Neural cell (in vitro differentiated cells): Measurements from ENCODE around the gene PLEKHM3. TPM values are rescaled to one million over a fixed set of nuclear protein-coding genes. Genes with fewer than 3 reads are reported as not detected.

Source experiments
- H2AFZ ChIP-seq: fragments of 200-600, 300-800 bp; sonication (generic), shearing (Covaris generic); 2 replicates; pipeline ENCODE4 v1.6.0; 2014; ENCODE audit warnings: low read depth, mild to moderate bottlenecking, antibody characterized with exemption, low read length, moderate library complexity
- H3F3A ChIP-seq: fragments of 200-600 bp; shearing (Covaris generic); 2 replicates; pipeline ENCODE4 v1.6.1; 2016; ENCODE audit warnings: mild to moderate bottlenecking, moderate library complexity, mixed read lengths, antibody characterized with exemption, low read length; ENCODE audit not compliant: insufficient read depth, poor library complexity, severe bottlenecking
- H3K27ac ChIP-seq: fragments of 200-600, 300-800 bp; sonication (generic), shearing (Covaris generic); 2 replicates; pipeline ENCODE4 v1.5.1; 2014; ENCODE audit warnings: mild to moderate bottlenecking, low read length, moderate library complexity
- H3K27me3 ChIP-seq: fragments of 300-800, 200-600 bp; sonication (generic), shearing (Covaris generic); 2 replicates; pipeline ENCODE4 v1.6.0; 2014; ENCODE audit warnings: mild to moderate bottlenecking, low read depth, low read length, moderate library complexity; ENCODE audit not compliant: insufficient read depth
- H3K36me3 ChIP-seq: fragments of 300-800, 200-600 bp; sonication (generic), shearing (Covaris generic); 2 replicates; pipeline ENCODE4 v1.5.1; 2014; ENCODE audit warnings: mild to moderate bottlenecking, antibody characterized with exemption, low read length, moderate library complexity; ENCODE audit not compliant: insufficient read depth
- H3K4me2 ChIP-seq: fragments of 300-800, 200-600 bp; sonication (generic), shearing (Covaris generic); 2 replicates; pipeline ENCODE4 v1.6.0; 2014; ENCODE audit warnings: mild to moderate bottlenecking, low read length
- H3K4me3 ChIP-seq: fragments of 300-800, 200-600 bp; sonication (generic), shearing (Covaris generic); 2 replicates; pipeline ENCODE4 v1.5.1; 2014; ENCODE audit warnings: mild to moderate bottlenecking, low read length, moderate library complexity
- H3K79me2 ChIP-seq: fragments of 200-600 bp; shearing (Covaris generic); replicated peaks from 2 replicates; pipeline ENCODE4 v1.6.0; 2014; ENCODE audit warnings: mild to moderate bottlenecking, low read length, moderate library complexity; ENCODE audit not compliant: insufficient read depth
- H3K9ac ChIP-seq: fragments of 300-800, 200-600 bp; sonication (generic), shearing (Covaris generic); 2 replicates; pipeline ENCODE4 v1.6.1; 2016; ENCODE audit warnings: mild to moderate bottlenecking, low read length, mixed read lengths
- H3K9me2 ChIP-seq: fragments of 200-600 bp; shearing (Covaris generic); 2 replicates; pipeline ENCODE4 v1.6.1; 2016; ENCODE audit warnings: mild to moderate bottlenecking, low read length, mixed read lengths; ENCODE audit not compliant: insufficient read depth
- H3K9me3 ChIP-seq: fragments of 200-600, 300-800 bp; sonication (generic), shearing (Covaris generic); 2 replicates; pipeline ENCODE4 v1.6.1; 2016; ENCODE audit warnings: mild to moderate bottlenecking, mixed run types, low read length, moderate library complexity, mixed read lengths
- H4K20me1 ChIP-seq: fragments of 200-600 bp; shearing (Covaris generic); 2 replicates; pipeline ENCODE4 v1.6.1; 2016; ENCODE audit warnings: mild to moderate bottlenecking, mixed run types; ENCODE audit not compliant: insufficient read depth
- CTCF ChIP-seq: fragments of 450-650 bp; IDR thresholded peaks from 2 replicates; pipeline ENCODE4 v1.5.1; 2014; ENCODE audit warnings: antibody characterized with exemption, mild to moderate bottlenecking, moderate library complexity; ENCODE audit not compliant: poor library complexity, severe bottlenecking
- EP300 ChIP-seq: fragments of 450-650 bp; conservative IDR thresholded peaks from 2 replicates; pipeline ENCODE4 v1.6.1; 2014; ENCODE audit warnings: antibody characterized with exemption, mild to moderate bottlenecking, moderate library complexity; ENCODE audit not compliant: poor library complexity, severe bottlenecking
- EZH2 ChIP-seq: fragments of 200-600, 300-800 bp; shearing (Covaris generic), sonication (generic); IDR thresholded peaks from 2 replicates; pipeline ENCODE4 v1.6.1; 2014; ENCODE audit warnings: antibody characterized with exemption, low read length, borderline replicate concordance, mild to moderate bottlenecking; ENCODE audit not compliant: insufficient read depth, poor library complexity, severe bottlenecking
- MXI1 ChIP-seq: fragments of 450-650 bp; conservative IDR thresholded peaks from 2 replicates; pipeline ENCODE4 v1.6.1; 2014; ENCODE audit warnings: antibody characterized with exemption, mild to moderate bottlenecking; ENCODE audit not compliant: poor library complexity, severe bottlenecking
- POLR2AphosphoS5 ChIP-seq: IDR thresholded peaks from 2 replicates; pipeline ENCODE4 v1.6.1; 2012
- RAD21 ChIP-seq: fragments of 450-650 bp; conservative IDR thresholded peaks from 2 replicates; pipeline ENCODE4 v1.6.1; 2014; ENCODE audit warnings: antibody characterized with exemption, mild to moderate bottlenecking, moderate library complexity
- REST ChIP-seq: IDR thresholded peaks from 2 replicates; pipeline ENCODE4 v1.6.1; 2012; ENCODE audit warnings: borderline replicate concordance
- SMC3 ChIP-seq: fragments of 450-650 bp; conservative IDR thresholded peaks from 2 replicates; pipeline ENCODE4 v1.6.1; 2014; ENCODE audit warnings: antibody characterized with exemption, mild to moderate bottlenecking, moderate library complexity; ENCODE audit not compliant: poor library complexity
- TAF1 ChIP-seq: IDR thresholded peaks from 2 replicates; pipeline ENCODE4 v1.6.1; 2012; ENCODE audit warnings: low read depth
- polyA plus RNA-seq: library from polyadenylated mRNA; depleted of rRNA; stranded (reverse); fragments of >200 nt; gene quantifications from 2 replicates; pipeline ENCODE4 v1.2.3, GENCODE V29; 2014

PLEKHM3 gene
- polyA plus RNA-seq, 1 donor from 2014 or later, result 13.4 TPM

- Histone ChIP-seq H3K27me3 (no peaks in the 10 kb centered on the region), H3K9ac (no peak overlapping the region), H3K79me2 (peaks cover 5% of the 10 kb centered on the region), H3K9me2 (no peaks in the 10 kb centered on the region), H3K36me3 (peaks cover 5% of the 10 kb centered on the region), H2AFZ (no peak overlapping the region), H3K27ac (no peak overlapping the region), H3K4me3 (no peak overlapping the region), H3K9me3 (no peaks in the 10 kb centered on the region), H4K20me1 (no peaks in the 10 kb centered on the region), H3K4me2 (no peak overlapping the region), H3F3A (no peaks in the 10 kb centered on the region)
- TF ChIP-seq RAD21, result no peak
- no peak for TF ChIP-seq POLR2AphosphoS5
- no peak for TF ChIP-seq MXI1
- TF ChIP-seq TAF1, result no peak
- TF ChIP-seq SMC3, result no peak
- TF ChIP-seq EP300, result no peak
- TF ChIP-seq CTCF, result no peak
- TF ChIP-seq REST, result no peak
- no peak for TF ChIP-seq EZH2
Measured at GRCh38 chr2:207995887-207996286, 29.4 kb downstream of the PLEKHM3 start.

- no peak overlapping the region for H2AFZ ChIP-seq
- no peaks in the 10 kb centered on the region for H3K9me2 ChIP-seq
- H3F3A ChIP-seq, result no peaks in the 10 kb centered on the region
- no peak overlapping the region for H3K27ac ChIP-seq
- peaks cover 5% of the 10 kb centered on the region for H3K79me2 ChIP-seq
- no peaks in the 10 kb centered on the region for H3K9me3 ChIP-seq
- H3K4me3 ChIP-seq, result no peak overlapping the region
- no peaks in the 10 kb centered on the region for H3K36me3 ChIP-seq
- no peaks in the 10 kb centered on the region for H3K27me3 ChIP-seq
- no peak overlapping the region for H3K9ac ChIP-seq
- H4K20me1 ChIP-seq, result no peaks in the 10 kb centered on the region
- H3K4me2 ChIP-seq, result no peak overlapping the region
- TF ChIP-seq CTCF (no peak), RAD21 (no peak), POLR2AphosphoS5 (no peak), EZH2 (no peak), MXI1 (no peak), REST (no peak), EP300 (no peak), TAF1 (no peak)
Measured at GRCh38 chr2:207993151-207993763, 32.1 kb downstream of the PLEKHM3 start.
